Measurements from ENCODE around the gene THTPA. TPM values are rescaled to one million over a fixed set of nuclear protein-coding genes. Genes with fewer than 3 reads are reported as not detected.
A peak's percentile ranks its signal among the peaks of the same experiment; 100 is the strongest.

THTPA gene
- total RNA-seq, 2 experiments from 2014 or later: 11.6 to 11.8 TPM

DNA sequence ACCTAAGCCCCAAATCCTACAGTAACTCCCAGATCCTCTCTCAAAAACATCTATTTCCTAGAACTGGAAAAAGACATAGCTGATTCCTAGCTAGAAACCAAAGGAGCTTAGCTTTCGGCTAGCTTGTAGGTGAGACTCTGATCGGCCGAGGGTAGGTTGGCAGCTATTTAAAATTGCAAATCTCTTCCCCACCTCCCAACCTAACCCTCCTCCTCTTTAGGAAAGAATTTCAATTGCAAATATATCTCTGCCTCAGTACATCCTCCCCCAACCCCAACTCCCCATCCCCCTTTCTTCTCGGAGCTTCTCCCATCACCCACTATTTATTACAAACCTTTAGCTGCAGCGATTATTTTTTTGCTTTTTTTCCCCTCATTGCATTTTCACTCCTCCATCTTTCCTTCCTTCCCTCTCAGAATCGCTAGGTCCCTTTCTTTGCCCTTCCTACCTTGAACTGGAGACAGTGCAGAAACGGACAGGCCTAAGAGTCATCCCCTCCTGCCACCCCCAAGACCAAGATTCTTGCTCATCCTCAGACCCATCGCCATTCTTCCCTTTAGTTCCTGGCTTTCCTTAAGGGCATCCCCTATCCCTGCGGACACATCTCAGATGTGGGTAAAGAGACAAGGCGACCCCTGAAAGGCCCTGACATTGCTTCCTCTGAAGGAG lies 17.9 kb upstream of the THTPA start:
- H3K9me3 Mint-ChIP-seq: no peaks in the 10 kb centered on the region
- POLR2A ChIA-PET: no interaction called here
- no peak overlapping the region for H3K27ac Mint-ChIP-seq
- H3K4me3 Mint-ChIP-seq: no peak overlapping the region
- DNase-seq: no peak
- no peaks in the 10 kb centered on the region for H3K27me3 Mint-ChIP-seq
- H3K36me3 Mint-ChIP-seq (ENCODE audit: low read depth): no peaks in the 10 kb centered on the region
- H3K4me1 Mint-ChIP-seq: peaks cover 1% of the 10 kb centered on the region
- CTCF ChIA-PET: interaction anchor here (0.6 to 1.7 kb wide), 4 partner anchors 13 to 63 kb away, joined by 3 to 8 read pairs (median 4); partner anchors contain the start of gene ZFHX2

DNA sequence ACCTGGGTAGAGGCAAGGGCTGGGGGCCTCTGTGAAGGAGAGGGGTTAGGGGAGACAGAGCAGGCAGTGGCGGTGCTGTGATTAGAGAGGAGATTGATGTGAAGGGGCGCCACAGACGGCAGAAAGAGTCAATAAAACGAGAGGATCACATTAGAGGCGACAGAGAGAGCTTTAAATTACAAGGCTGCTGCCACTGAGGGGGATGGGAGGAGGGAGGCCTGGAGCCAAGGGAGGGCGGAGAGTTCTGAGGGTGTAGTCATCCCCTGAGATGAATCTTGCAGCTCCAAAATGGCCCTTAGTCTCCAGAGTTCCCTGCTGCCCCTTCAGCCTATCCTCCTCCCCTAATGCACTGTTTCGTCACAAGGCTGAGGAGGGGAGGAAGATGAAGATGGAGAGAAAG lies 17.3 kb upstream of the THTPA start:
- H3K4me1 Mint-ChIP-seq: peaks cover 1% of the 10 kb centered on the region
- no peaks in the 10 kb centered on the region for H3K9me3 Mint-ChIP-seq
- ChIA-PET CTCF (interaction anchor here (1.1 to 1.8 kb wide), 3 partner anchors 58 to 64 kb away, joined by 4 to 5 read pairs (median 4); no protein-coding TSS in a partner anchor), POLR2A (no interaction called here)
- no peak overlapping the region for H3K27ac Mint-ChIP-seq
- no peaks in the 10 kb centered on the region for H3K36me3 Mint-ChIP-seq (ENCODE audit: low read depth)
- DNase-seq: no peak
- no peaks in the 10 kb centered on the region for H3K27me3 Mint-ChIP-seq
- no peak overlapping the region for H3K4me3 Mint-ChIP-seq

DNA sequence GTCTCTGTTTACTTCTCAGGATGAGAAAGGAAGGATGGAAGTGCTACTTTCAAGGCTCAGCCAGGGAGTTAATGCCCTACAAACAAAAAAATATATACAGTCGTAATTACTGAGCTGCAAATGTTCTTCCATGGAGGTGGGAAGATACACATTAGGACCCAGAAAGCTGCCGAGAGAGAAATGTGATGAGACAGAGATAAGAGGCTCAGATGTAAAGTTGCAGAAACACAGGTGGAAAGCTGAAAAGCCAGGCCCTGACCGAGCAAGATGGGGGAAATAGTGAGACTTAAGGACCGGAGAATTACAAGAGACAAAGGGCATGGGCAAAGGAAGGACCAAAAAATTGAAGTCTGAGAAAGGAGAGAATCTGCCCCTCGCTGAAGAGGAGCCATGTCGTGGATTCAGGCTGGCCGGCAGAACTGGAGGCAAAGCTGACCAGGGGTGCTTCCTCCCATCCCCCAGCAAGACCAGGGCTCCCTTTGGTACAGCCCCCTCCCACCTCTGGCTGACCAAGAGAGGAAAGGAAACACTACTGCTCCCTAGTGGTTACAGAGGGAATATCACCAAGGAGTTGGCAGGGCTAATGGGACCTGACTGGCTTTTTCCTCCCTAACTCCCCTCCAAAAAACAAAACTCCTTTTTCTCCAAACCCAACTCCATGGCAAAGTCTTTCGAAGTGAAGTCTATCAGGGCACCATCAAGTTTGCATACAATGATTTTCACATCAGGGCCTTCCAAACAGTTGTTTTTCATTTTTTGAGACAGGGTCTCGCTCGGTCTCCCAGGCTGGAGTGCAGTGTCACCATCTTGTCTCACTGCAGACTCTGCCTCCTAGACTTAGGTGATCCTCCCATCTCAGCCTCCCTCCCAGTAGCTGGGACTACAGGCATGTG lies 16.6 kb upstream of the THTPA start:
- peaks cover 1% of the 10 kb centered on the region for H3K4me1 Mint-ChIP-seq
- no peaks in the 10 kb centered on the region for H3K9me3 Mint-ChIP-seq
- no peak overlapping the region for H3K27ac Mint-ChIP-seq
- no peaks in the 10 kb centered on the region for H3K36me3 Mint-ChIP-seq (ENCODE audit: low read depth)
- peak; percentile 27 for DNase-seq
- H3K4me3 Mint-ChIP-seq: no peak overlapping the region
- POLR2A ChIA-PET: no interaction called here
- no peaks in the 10 kb centered on the region for H3K27me3 Mint-ChIP-seq
- CTCF ChIA-PET: interaction anchor here (1.1 to 1.8 kb wide), 4 partner anchors 59 to 64 kb away, joined by 3 to 5 read pairs (median 4); no protein-coding TSS in a partner anchor

DNA sequence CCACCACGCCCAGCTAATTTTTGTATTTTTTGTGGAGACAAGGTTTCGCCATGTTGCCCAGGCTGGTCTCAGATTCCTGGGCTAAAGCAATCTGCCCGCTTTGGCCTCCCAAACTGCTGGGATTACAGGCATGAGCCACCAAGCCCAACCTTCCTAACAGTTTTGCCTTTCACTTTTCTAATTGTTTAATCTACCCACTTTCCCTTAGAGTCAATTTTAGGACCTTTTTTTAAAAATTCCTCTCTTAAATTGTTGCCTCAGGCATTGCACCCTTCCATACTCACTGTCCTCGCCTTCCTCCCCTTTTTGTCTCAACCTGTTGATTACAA lies 16.0 kb upstream of the THTPA start:
- ChIA-PET POLR2A (no interaction called here), CTCF (interaction anchor here (0.8 to 1.8 kb wide), 4 partner anchors 10 to 63 kb away, joined by 3 to 4 read pairs (median 4); no protein-coding TSS in a partner anchor)
- no peaks in the 10 kb centered on the region for H3K36me3 Mint-ChIP-seq (ENCODE audit: low read depth)
- no peaks in the 10 kb centered on the region for H3K9me3 Mint-ChIP-seq
- H3K27me3 Mint-ChIP-seq: no peaks in the 10 kb centered on the region
- H3K4me1 Mint-ChIP-seq: peaks cover 1% of the 10 kb centered on the region
- no peak for DNase-seq
- no peak overlapping the region for H3K27ac Mint-ChIP-seq
- H3K4me3 Mint-ChIP-seq: no peak overlapping the region

DNA sequence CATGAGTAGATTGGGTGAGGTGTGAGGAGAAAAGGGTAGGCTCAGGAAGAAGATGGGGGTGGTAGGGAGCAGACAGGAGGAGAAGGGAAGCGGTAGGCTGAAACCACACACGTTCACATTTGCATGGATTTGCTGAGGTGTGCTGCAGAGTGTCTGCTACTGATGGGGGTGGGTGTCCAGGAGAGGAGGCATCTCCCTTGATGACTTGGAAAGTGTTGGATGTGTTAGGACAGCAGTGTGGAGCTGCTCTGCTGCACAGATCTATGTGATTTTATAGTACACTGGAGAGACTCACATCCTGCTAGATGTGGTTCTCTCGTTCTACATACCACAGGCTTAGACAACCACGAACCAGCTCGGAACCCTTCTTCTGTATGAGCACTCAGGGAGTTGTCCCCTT lies 13.8 kb upstream of the THTPA start:
- ChIA-PET CTCF (interaction anchor here (0.8 to 1.7 kb wide), 4 partner anchors 14 to 65 kb away, joined by 3 to 7 read pairs (median 5); no protein-coding TSS in a partner anchor), POLR2A (no interaction called here)
- H3K9me3 Mint-ChIP-seq: no peaks in the 10 kb centered on the region
- H3K36me3 Mint-ChIP-seq (ENCODE audit: low read depth): no peaks in the 10 kb centered on the region
- H3K27ac Mint-ChIP-seq: no peak overlapping the region
- H3K4me1 Mint-ChIP-seq: peaks cover 1% of the 10 kb centered on the region
- DNase-seq: no peak
- no peaks in the 10 kb centered on the region for H3K27me3 Mint-ChIP-seq
- no peak overlapping the region for H3K4me3 Mint-ChIP-seq

DNA sequence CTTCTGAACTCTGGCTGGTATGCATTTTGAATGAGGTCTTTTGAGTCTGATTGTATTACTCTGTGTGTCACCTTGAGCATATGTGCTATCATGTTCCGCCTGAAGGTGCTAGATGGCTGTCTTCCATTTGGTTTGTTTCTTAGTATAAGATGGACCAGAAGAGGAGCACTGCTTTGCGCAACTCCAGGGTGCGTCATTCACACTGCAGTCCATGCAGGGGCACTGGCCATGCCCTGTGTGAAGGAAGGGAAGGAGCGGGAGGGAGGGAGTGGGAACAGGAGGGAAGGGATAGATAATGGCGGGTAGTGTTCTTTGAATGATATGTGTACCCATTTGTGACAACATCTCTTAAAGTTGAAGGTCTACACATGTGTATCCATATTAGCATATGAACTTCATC lies 12.7 kb upstream of the THTPA start:
- ChIA-PET CTCF (interaction anchor here (1.7 kb wide), 1 partner anchor 17 kb away, joined by 7 read pairs; no protein-coding TSS in a partner anchor), POLR2A (no interaction called here)
- Mint-ChIP-seq H3K4me1 (peaks cover 1% of the 10 kb centered on the region), H3K36me3 (ENCODE audit: low read depth) (no peaks in the 10 kb centered on the region), H3K4me3 (no peak overlapping the region), H3K9me3 (no peaks in the 10 kb centered on the region), H3K27ac (no peak overlapping the region), H3K27me3 (no peaks in the 10 kb centered on the region)
- DNase-seq: no peak

DNA sequence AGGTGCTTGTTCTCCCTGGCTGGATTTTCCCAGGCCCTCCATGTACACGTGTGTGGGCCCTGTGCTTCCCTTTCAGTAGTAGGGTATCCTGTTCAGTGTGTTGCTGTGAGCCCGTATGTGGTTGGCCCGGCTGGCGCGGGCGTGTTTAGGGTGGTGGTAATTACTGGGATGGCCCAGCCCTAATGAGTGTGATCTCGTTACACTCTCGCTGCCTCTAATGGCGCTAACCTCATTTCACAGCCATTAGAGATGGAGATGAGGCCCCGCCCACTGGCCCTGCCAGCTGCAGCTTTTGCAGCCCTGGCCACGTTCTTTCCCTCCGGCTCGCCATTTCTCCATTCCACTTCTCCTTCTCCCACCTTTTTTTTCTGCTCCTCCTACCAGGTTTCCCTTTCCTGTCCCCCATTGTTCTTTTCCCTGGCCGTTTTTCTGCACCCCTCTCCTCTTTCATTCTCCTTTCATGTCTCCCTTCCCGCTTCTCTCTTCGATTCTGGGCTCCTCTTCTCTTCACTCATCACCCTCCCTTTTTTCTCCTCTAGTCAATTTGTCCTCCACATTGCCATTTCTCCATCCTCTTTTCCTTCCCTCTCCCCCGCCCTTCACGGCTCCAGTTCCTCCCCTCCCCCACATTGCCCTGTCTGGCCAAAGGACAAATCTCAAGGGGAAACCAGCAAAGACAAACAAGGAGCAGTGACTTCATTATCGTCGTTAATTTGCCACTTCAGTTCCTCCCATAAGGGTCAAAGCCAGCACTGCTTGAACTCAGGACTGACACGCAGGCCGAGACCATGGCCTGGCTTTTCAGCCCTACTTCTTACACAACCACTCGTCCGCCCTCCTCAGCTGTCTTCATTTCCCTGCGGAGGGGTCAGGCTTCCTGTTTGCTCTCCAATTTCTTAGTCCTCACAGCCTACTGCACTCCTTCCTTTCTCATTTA lies 11.3 kb upstream of the THTPA start:
- POLR2A ChIA-PET: no interaction called here
- H3K27me3 Mint-ChIP-seq: no peaks in the 10 kb centered on the region
- H3K4me1 Mint-ChIP-seq: no peaks in the 10 kb centered on the region
- H3K9me3 Mint-ChIP-seq: no peaks in the 10 kb centered on the region
- no peaks in the 10 kb centered on the region for H3K36me3 Mint-ChIP-seq (ENCODE audit: low read depth)
- no peak overlapping the region for H3K4me3 Mint-ChIP-seq
- CTCF ChIA-PET: no interaction called here
- DNase-seq: no peak
- no peak overlapping the region for H3K27ac Mint-ChIP-seq

DNA sequence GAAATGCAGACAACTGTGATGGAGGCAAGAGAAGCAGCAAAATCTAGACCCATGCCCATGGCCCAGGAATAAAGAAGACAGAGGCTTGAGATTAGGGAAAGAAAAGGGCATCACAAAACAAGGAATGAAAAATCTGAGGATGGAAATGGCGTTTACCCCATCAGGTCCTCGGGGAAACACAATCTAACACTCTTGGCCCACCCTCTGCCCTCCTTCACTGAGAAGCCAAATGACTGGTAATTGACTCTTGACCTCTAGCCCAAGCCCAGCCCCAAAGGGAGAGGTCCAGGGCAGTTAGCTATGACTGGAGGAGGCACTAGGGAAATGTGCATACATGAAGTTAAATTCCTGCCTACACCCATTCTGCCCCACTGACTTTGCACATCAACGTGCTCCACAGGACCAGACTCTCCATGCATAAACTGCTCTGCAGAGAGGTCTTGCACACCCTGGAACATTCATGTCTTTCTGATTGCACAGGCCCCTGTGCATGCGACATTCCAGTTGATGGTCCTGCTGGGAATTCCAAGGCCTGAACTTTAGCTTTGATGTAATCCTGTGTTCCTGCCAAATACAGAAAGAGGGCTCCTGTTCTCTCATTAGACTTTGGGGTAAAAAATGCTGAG lies 10.2 kb upstream of the THTPA start:
- no peaks in the 10 kb centered on the region for H3K4me1 Mint-ChIP-seq
- H3K27me3 Mint-ChIP-seq: no peaks in the 10 kb centered on the region
- H3K9me3 Mint-ChIP-seq: no peaks in the 10 kb centered on the region
- ChIA-PET POLR2A (no interaction called here), CTCF (interaction anchor here (1.0 kb wide), 1 partner anchor 15 kb away, joined by 3 read pairs; no protein-coding TSS in a partner anchor)
- H3K4me3 Mint-ChIP-seq: no peak overlapping the region
- H3K36me3 Mint-ChIP-seq (ENCODE audit: low read depth): no peaks in the 10 kb centered on the region
- no peak for DNase-seq
- H3K27ac Mint-ChIP-seq: no peak overlapping the region

DNA sequence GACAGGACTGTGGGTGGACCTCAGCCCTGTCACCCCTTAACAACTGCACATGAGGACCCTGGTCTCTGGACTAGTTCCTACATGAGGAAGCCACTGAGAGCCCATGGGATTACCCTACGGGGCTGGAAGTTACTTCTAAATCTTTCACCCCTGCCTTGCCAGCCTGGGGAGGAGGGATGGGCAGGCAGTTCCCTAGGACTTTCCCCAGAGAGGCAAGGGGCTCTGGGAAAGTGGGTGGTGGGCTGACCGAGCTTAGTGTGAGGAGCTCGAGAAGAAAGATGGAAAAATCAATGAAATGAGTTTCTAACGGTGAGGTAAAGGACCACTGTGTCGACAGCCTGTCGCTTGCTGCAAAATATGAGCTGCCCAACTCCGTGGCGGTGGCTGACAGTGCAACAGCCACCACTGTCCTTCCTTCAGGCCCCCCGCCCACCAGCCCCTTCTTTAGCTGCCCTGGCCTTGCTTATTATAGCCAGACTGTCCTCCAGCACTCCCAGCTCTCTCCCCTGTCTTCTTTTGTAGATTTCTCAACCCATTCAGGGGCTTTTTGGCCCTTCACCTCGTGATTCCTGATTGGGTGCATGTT lies 9.5 kb upstream of the THTPA start:
- H3K27ac Mint-ChIP-seq: no peak overlapping the region
- ChIA-PET CTCF (interaction anchor here (1.0 kb wide), 1 partner anchor 14 kb away, joined by 3 read pairs; no protein-coding TSS in a partner anchor), POLR2A (no interaction called here)
- H3K4me3 Mint-ChIP-seq: no peak overlapping the region
- H3K9me3 Mint-ChIP-seq: no peaks in the 10 kb centered on the region
- no peaks in the 10 kb centered on the region for H3K4me1 Mint-ChIP-seq
- H3K36me3 Mint-ChIP-seq (ENCODE audit: low read depth): no peaks in the 10 kb centered on the region
- DNase-seq: no peak
- no peaks in the 10 kb centered on the region for H3K27me3 Mint-ChIP-seq

DNA sequence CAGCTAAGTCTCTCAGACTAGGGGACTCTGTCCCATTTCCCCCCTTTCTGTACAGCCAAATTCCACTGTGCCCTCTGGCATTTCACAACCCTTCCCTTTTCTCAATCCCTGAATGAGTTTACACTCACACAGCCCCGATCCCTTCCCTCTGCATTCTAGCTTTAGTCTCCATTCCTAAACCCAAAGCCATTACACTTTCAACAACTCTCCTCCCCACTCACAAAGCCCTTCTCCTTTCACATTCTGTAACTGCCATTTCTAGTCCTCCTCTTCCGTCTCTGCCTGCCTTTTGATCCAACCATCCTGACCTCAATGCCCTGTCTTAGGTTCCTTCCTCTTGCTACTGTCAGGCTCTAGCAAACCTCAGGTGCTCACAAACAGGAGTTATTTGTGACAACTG lies 8.1 kb upstream of the THTPA start:
- Mint-ChIP-seq H3K27ac (no peak overlapping the region), H3K9me3 (no peaks in the 10 kb centered on the region), H3K27me3 (no peaks in the 10 kb centered on the region), H3K36me3 (ENCODE audit: low read depth) (no peaks in the 10 kb centered on the region), H3K4me1 (peaks cover 3% of the 10 kb centered on the region), H3K4me3 (no peak overlapping the region)
- ChIA-PET POLR2A (no interaction called here), CTCF (interaction anchor here (1.0 to 1.2 kb wide), 3 partner anchors 12 to 80 kb away, joined by 3 to 5 read pairs (median 4); no protein-coding TSS in a partner anchor)
- DNase-seq: no peak

DNA sequence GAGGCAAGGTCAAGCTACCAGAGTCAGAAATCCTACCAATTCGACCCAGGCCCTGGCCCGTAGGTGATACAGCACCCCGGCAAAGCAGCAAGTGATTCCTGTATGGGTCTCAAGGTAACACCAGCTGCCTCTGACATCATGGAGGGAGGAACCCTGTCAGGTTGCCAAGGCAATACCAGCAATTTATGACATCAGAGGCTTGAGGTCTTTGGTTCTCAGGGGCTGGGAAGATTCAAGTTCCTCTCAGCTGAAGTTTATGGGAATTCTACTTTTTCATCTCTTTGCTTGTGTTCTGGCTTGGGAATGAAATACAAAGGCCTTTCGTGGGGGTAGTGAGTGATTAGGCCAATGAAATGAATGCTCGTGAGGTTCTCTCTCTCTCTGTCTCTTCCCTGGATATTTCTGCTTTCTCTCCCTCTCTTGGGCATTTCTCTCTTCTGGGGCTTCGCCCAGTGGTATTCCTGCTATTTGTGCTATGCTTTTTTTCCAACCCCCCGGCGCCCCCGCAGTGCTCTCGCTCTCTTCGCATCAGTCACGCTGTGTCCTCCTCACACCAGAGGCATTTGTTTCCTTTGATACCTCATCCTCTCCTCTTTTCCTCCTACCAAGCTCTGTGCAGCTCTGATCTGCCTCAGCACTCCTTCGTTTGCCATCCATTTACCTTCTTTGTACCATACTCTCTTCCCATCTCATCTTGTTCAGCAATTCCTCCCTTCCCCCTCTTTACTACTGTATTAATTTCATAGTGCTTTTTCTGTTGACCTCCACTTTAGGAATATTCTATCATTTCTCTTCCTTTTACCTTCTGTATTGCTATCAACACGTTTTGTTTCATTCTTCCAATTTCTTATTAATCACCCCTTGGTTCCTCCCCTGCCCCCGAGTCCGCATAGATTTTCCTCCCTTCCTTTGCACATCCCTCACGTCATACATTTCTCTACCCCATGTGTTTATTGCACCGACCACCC lies 7.4 kb upstream of the THTPA start:
- Mint-ChIP-seq H3K27ac (no peak overlapping the region), H3K4me3 (no peak overlapping the region), H3K36me3 (ENCODE audit: low read depth) (no peaks in the 10 kb centered on the region), H3K9me3 (no peaks in the 10 kb centered on the region), H3K4me1 (peaks cover 4% of the 10 kb centered on the region), H3K27me3 (no peaks in the 10 kb centered on the region)
- ChIA-PET POLR2A (no interaction called here), CTCF (interaction anchor here (0.9 to 1.2 kb wide), 4 partner anchors 11 to 81 kb away, joined by 3 to 5 read pairs (median 4); no protein-coding TSS in a partner anchor)
- no peak for DNase-seq
